NB4 (cell line): ENCODE measurements around the gene HOTAIR.

Experiments
- DNase-seq: peaks from one replicate; pipeline ENCODE4 v3.0.0; 2010; ENCODE audit warnings: low read depth
- H3K4me3 ChIP-seq: one replicate; pipeline ENCODE4 v1.5.1; 2011; ENCODE audit warnings: mild to moderate bottlenecking, low read depth, low read length, moderate library complexity
- MYC ChIP-seq: IDR thresholded peaks from 2 replicates; pipeline ENCODE4 v1.6.1; 2011; ENCODE audit warnings: low read depth, low read length
- POLR2A ChIP-seq: IDR thresholded peaks from 2 replicates; pipeline ENCODE4 v1.6.1; 2011; ENCODE audit warnings: mild to moderate bottlenecking; ENCODE audit not compliant: insufficient read length; ENCODE audit errors: extremely low read depth
- TF ChIP-seq, protein P1 (sequence below): IDR thresholded peaks from one replicate; pipeline ENCODE4 v1.5.1; 2012; ENCODE audit warnings: low read depth, low read length
- TF ChIP-seq, protein P2 (sequence below): IDR thresholded peaks from 2 replicates; pipeline ENCODE4 v1.6.1; 2011; ENCODE audit warnings: low read depth, low read length

HOTAIR gene

DNA sequence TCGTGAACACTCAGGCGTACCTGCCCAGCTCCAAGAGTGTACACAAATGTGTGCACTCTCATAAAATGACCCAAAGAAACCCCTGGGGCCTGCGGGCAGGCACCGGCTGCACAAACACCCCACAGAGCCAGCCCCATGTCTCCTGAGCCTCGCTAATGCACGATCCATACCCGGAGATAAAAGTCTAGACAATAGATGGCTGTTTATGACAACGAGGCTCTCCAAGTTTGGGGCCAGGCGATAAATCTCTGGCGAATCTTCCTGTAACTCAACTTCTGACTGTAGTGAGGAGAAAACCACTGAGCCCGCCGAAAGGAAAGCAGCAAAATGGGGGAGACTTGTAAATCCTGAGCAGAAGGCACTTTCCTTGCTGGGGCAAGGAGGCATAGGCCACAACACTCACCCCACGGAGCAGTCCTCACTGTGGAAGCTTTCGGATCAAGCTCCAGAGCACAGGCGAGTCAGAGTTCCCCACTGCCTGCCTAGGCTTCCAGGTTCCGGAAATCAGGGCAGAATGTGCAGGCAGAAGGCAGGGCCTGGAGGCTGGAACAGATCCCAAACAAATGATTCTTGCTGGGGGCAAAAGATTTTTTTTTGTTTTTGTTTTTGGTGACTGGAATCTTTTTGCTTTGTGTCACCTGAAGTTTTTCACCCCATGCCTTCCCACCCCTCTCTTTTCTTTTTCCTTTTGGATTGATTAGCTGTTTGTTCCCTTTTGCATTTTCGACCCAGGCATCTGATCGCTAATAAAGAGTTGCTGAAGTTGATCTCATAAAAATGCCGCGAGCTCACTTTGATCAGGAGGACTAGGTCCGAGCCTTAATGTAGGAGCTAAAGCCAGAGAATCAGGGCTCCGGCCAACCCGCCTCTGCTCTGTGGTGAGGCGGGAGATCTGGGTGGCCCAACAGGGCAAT is 6.3 kb downstream of the HOTAIR start:
- H3K4me3 ChIP-seq, result no peak overlapping the region
- DNase-seq, result no peak
- TF ChIP-seq, protein P1, sequence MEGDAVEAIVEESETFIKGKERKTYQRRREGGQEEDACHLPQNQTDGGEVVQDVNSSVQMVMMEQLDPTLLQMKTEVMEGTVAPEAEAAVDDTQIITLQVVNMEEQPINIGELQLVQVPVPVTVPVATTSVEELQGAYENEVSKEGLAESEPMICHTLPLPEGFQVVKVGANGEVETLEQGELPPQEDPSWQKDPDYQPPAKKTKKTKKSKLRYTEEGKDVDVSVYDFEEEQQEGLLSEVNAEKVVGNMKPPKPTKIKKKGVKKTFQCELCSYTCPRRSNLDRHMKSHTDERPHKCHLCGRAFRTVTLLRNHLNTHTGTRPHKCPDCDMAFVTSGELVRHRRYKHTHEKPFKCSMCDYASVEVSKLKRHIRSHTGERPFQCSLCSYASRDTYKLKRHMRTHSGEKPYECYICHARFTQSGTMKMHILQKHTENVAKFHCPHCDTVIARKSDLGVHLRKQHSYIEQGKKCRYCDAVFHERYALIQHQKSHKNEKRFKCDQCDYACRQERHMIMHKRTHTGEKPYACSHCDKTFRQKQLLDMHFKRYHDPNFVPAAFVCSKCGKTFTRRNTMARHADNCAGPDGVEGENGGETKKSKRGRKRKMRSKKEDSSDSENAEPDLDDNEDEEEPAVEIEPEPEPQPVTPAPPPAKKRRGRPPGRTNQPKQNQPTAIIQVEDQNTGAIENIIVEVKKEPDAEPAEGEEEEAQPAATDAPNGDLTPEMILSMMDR, result no peak
- TF ChIP-seq POLR2A (no peak), MYC (no peak)
- TF ChIP-seq, protein P2, sequence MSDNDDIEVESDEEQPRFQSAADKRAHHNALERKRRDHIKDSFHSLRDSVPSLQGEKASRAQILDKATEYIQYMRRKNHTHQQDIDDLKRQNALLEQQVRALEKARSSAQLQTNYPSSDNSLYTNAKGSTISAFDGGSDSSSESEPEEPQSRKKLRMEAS, result no peak

DNA sequence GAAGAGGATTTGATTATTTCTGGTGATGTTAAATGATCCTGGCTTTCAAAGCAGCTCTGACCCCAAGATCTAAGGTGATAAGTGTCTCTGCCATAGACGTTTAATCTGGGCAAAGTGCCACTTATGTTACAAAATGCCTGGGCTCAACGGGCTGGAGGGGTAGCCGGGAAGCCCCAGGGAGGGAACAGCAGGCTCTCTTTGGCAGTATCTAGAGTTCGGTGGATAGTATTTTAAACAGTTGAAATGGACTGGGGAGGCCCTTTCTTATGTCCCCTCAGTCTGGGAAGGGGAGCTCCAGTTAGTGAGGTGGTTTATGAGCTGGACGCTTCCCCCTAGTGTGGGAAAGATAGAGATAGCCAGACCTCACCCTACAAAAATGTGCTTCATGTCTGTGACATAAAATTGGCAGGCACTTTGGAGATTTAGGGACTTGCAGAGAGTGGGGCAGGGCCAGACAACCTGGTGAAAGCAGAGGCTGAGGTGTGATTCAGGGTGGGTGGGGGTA is 7.3 kb downstream of the HOTAIR start:
- no peak overlapping the region for H3K4me3 ChIP-seq
- no peak for TF ChIP-seq POLR2A
- no peak for TF ChIP-seq MYC
- TF ChIP-seq, protein P2, result no peak
- TF ChIP-seq, protein P1, result no peak
- DNase-seq, result no peak

DNA sequence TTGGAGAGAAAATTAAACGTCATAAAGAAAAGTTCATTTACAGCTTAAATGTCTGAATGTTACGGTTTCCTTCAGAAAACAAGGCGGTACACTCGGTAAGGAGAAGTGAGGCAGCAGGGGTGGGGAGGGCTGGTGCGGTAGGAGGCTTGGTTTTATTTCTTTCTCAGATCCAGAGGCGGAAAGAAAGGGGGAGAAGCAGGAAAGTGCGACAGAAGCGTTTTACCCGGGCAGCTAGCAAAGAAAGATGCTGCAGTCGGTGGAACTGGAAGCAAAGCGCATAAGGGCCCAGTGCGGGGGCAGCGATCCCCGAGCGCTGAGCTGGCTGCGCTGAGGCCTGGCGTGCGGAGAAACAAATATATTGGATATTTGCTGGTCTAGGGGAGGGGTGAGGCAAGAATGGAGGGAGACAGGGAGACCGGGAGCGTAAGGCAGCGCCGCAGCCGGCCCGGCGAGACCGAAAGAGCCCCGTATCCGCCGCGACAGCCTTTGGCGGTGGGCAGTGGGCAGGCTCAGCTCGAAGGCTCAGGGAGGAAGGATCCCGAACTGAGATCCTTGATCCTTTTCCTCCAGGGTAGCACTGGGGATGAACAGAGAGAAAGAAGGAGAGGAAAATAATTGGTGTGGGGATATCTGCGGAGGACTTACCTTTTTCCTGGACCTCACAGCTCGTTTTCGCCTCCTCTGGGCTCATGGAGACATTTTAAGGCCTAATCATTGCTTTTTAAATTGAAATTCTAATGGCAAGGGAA is 8.2 kb downstream of the HOTAIR start:
- H3K4me3 ChIP-seq, result no peak overlapping the region
- no peak for DNase-seq
- TF ChIP-seq MYC, result no peak

DNA sequence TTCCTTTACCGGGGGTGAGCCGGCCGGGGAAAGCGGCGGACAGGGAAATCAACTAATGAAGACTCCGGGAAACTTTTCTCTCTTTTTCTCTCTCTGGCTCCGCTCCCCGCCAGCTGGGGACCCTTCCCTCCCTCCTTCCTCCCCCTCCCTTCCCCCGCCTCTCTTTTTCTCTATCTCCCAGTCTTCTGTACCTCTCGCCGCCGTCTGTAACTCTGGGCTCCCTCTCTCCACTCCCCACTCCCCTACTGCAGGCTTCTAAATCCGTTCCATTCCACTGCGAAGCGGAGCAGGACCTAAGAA is 8.7 kb downstream of the HOTAIR start:
- no peak for TF ChIP-seq MYC
- TF ChIP-seq, protein P2, result no peak
- TF ChIP-seq, protein P1, result no peak
- TF ChIP-seq POLR2A, result no peak
- DNase-seq, result no peak
- no peak overlapping the region for H3K4me3 ChIP-seq

DNA sequence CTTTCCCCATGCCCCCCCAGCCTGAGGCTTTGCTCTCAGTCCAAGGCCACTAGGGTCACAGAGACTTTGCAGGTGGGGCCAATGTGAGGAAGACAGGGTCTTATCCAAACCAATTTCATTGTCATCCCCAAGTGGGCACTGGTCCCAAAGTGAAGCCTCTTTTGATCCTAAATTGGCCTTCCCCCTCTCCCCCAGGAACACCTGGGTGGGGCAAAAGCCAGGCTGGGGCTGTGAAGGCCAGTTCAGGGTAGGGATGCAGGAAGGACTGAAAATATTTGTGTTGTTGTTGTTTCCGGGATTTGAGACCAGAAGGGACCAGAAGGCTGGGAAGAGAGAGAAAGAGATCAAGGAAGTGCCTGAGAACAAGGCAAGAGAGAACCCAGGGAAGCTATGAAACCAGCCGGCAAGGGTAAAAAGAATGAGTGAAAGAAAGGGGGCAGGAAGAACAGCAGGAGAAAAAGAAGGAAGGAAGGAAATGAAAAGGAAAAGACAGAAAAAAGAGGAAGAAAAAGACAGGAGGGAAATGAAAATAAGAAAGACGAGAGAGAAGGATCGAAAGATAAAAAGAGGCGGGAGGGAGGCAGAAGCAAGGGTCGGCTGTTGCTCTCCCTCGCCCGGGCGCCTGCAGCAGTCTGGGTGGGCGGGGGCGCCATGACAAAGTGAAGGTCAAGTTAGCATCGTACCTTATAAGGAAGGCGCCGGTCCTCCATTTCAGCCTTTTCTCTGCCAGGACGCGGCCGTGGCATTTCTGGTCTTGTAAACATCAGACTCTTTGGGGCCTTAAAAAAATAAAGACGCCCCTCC is 9.3 kb downstream of the HOTAIR start:
- DNase-seq, result no peak

More for the DNA sequence above, 9.3 kb downstream of the HOTAIR start:
- H3K4me3 ChIP-seq, result no peak overlapping the region
- TF ChIP-seq POLR2A (no peak), MYC (no peak)
- TF ChIP-seq, protein P1, result no peak
- TF ChIP-seq, protein P2, result no peak
